Suppressor macrophage treated with lipopolysaccharide for 4 hours (primary cell): ENCODE results near the gene IL2RA.
"Not testable (repeated sequence)": the region's sequence is repeated elsewhere in the genome, so short reads cannot be mapped to it uniquely, and the experiment has no call there.

Experiments used
- DNase-seq: peaks from one replicate; pipeline ENCODE4 v3.0.0-alpha.2; 2020

Gene IL2RA

DNA sequence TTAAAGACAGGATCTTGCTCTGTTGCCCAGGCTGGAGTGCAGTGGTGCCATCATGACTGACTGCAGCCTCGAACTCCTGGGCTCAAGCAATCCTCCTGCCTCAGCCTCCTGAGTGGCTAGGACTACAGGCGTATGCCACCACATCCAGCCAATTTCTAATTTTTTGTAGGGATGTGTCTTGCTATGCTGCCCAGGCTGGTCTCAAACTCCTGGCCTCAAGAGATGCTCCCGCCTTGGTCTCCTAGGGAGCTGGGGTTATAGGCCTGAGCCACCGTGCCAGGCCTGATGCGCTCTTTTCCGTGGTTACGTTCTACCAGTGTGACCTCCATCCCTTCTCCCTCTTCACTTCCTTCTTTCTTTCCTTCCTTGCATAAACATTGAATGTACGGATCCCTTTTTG is 50.6 kb downstream of the IL2RA start:
- DNase-seq = no peak

DNA sequence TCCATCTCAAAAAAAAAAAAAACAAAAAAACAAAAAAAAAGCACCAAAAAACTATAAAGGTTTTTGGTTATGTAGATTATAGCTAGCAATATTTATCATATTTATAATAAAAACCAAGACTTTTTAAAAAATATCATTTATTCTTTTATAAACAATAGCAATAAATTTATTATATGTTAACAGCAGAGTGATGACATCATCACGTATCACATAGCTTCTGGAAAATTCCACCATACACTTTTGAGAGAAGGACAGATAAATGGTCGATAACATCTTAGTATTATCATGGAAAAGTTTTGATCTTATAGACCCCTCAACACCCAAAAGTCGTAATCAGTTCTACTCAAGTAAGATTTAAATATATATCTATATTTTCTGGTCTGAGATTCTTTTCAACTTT is 51.6 kb downstream of the IL2RA start:
- DNase-seq = no peak

DNA sequence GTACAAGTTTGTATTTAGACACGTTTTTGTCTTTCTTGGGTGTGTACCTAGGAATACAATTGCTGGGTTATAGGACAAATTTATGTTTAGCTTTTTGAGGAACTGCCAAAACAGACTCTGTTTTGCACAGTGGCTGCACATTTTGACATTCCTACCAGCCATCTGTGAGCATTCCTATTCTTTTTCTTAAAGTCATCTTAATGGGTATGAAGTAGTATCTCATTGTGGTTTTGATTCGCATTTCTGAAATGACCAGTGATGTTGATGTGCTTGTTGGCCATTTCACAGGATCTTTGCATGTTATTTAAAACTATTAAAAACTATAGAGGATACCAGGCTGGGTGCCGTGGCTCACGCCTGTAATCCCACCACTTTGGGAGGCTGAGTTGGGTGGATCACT is 52.2 kb downstream of the IL2RA start:
- DNase-seq = no peak

DNA sequence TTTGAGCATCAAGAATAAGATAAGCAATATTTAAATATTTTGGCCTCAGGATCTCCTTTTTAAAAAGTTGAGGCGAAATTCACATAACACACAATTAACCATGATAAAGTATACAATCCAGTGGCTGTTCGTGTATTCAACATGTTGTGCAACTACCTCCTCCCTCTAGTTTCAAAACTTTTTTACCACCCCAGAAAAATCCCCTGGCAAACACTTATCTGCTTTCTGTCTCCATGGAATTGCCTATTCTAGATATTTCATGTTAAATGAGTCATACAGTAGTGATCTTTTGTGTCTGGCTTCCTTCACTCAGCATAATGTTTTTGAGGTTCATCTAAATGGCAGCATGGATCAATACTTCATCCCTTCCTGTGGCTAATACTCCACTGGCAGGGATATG is 53.0 kb downstream of the IL2RA start:
- DNase-seq = peak; percentile 85

DNA sequence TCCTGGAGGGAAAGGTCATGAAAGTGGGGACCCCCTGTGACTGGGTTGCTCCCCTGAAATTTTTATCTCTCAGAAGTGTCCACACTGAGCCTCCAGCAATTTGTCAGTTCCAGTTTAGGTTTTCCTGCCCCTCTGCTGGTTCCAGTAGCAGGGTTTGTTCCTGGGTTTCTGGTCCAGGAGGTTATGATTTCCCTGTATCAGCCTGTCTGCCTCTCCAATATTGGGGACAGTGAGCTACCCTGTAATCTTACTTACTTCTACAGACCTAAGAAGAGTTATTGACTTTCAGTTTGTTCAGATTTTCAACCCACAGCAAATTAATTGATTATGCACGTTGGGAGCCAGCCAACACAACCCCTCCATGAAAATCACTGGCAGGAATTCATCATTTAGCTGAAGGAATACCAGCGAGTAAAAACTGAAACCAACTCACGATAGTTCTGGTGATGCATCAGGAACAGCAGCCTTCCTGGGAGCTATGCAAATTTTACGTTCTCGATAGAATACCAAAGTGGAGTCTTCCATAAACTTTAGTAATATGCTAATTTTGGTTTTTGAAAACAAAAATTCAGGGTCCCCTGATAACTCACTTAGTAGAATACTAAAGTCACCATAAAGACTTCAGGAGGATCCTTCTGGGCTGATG is 53.5 kb downstream of the IL2RA start:
- DNase-seq = no peak

DNA sequence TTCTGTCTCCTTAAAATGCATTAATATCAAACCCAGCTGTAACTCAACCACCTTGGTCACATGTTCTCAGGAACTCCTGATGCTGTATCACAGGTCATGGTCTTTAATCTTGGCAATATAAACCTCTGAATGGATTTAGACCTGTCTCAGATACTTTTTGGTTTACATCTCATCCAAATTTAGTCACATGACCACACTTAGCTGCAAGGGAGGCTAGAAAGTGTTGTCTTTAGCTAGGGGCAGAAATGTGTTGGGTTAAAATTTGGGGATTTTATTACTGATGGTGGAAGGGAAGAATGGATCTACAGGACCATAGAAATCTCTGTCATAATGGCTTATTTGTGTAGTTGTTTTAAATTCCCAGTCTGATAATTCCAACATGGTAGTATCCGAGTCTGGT is 55.2 kb downstream of the IL2RA start:
- DNase-seq = no peak

DNA sequence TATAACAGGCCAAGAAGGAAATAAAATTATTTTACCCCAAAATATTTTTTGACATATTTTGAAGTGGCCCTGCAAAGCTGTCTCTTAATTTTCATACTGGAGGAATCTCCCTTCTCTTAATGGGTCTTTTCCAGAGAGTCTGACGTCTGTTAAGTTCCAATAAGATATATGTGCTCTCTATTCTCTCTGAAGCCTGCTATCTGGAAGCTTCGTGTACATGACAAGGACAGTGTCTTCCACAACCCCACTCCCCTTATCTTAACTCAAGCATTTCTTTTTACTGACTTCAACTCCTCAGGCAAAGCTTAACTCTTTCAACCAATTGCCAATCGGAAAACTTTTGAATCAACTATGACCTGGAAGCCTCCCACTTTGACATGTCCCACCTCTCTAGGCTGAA is 55.6 kb downstream of the IL2RA start:
- DNase-seq = no peak

DNA sequence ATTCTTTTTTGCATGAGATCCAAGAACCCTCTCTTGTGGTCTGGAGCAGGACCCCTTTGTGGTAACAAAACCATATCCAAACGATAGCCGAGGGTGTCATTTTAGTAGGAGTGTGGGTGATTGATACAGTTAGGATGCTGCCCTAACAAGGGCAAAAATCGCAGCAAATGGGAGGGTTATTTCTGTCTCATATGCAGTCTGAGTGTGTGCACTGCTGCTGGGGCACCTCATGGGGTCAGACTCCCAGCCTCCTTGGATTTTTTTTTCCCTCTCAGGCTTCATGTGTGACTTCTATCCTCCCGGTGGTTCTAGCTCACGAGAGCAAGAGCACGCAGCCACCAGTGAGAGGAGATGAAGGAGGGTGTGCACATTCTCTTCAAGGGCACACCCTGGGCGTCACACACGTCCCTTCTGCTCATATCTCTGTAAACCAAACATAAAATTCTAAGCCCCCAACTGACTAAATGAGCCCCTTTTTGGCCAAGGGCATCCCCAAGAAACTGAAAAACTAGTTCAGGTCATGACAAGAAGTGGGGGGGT is 56.2 kb downstream of the IL2RA start:
- DNase-seq = no peak

DNA sequence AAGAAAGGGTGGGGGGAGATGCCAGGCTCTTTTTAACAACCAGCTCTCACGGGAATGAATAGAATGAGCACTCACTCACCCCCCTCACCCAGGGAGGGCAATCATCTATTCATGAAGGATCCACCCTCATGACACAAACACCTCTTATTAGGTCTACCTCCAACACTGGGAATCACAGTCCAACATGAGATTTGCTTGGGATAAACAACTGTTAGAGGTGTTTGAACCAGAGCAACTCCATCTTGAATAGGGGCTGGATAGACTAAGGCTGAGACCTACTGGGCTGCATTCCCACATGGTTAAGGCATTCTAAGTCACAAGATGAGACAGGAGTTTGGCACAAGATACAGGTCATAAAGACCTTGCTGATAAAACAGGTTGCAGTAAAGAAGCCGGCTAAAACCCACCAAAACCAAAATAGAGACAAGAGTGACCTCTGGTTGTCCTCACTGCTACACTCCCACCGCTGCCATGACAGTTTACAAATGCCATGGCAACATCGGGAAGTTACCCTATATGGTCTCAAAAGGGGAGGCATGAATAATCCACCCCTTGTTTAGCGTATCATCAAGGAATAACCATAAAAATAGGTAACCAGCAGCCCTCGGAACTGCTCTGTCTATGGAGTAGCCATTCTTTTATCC is 56.9 kb downstream of the IL2RA start:
- DNase-seq = not testable (repeated sequence)

DNA sequence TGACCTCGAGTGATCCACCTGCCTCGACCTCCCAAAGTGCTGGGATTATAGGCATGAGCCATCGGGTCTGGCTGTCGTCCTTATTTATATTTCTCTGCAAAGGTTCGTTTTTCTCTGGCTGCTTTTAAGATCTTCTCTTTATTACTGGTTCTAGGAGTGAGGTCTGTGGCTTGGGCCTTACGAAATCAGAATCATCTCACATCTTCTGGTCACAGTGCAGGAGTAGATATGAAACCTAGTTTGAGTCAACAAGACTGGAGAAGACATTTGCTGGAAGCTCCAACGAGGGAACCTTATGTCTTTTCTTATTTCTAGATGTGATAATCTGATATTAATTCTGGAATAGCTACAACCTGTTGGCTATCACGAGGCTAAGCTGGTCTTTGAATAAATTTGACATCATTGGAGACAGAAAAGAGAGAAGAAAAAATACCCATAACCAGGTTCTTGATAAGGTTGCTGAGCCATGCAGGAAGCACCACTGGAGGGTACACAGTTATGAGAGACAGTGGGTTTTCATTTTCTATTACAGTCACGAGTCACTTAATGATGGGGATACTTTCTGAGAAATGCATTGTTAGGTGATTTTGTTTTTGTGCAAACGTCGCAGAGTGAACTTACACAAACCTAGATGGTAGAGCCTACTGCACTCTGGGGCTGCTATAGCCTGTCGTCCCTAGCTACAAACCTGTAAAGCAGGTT is 59.2 kb downstream of the IL2RA start:
- DNase-seq = no peak

DNA sequence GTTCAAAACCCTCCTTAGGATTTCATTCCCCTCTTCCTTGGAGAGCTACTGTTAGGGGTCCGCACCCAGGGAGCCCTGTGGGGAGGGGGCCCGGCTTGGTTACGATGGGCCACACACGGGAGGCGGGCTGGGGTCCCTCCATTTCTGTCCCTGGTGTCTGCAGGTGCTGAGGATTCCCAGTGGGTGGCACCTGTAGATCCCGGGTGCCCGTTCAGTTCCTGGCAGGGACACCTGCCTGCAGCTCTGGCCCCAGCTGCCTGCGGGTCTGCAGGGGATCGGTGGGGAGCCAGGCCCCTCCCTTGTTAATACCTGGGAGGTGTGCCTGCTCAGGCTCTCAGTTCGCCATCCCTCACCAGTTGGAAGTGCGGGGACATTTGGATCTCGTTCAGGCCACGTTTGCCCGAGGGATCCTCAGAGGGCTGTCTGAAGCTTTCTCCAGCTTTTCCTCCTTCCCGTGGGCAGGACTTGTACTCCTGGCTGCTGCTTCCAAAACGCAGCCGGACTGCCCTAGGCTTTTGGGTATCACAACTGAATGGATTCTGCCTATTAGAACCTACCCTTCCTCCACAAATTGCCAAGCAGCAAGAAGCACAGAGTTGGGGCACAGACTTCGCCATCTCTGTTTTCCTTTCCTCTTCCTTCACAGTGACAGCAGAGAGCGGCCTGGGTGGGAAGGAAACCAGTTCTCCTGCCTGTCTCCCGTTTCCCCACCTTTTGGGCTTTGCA is 62.6 kb downstream of the IL2RA start:
- DNase-seq = no peak

DNA sequence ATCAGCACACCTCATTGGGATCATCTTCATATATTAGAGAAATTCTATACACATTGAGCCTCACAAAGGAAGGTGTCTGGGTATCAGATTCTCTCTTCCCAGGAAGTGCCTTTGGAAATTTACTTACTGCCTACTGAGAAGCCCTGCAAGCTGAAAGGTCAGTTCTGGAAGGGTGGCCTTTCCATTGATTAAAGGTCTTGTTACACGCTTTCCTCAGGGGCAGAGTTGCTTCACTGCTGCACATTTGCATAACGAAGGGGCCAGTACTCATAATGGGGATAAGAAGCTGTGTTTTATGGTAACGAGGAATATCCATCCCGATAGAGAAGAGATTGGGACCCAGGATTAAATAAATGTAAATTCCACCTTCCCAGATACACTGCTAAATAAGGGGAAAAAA is 65.5 kb downstream of the IL2RA start:
- no peak for DNase-seq

DNA sequence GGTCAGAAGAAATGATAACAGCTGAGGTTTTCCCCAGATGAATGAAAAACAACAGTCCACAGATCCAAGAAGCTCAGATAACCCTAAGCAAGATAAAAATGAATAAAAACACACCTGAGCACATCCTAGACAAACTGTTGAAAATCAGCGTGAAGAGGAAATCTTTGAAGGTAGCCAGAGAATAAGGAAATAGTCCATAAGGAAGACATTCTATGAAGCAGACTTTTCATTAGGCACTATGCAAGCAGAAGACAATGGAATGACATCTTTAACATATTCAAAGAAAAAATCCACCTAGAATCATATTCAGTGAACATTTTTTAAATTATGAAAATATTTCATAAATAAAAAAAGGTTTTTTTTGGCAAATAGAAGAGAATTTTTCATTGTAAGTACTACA is 69.8 kb downstream of the IL2RA start:
- DNase-seq = no peak

DNA sequence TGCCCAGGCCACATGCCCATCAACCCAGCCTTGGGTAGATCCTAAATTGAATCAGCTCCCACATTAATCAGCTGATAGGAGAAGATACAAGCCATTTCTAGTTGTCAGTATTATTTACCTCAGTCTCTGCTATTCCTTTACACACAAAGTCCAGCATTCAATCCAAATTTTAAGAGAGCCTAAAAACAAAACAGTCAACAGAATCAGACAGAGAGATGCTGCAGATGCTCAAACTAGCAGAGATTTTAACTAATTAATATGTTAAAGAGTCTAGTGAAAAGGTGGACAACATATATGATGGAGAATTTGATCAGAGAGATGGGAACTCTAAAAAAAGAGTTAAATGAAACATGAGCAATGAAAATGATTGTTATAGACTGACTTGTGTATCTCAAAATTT is 70.5 kb downstream of the IL2RA start:
- DNase-seq = no peak

DNA sequence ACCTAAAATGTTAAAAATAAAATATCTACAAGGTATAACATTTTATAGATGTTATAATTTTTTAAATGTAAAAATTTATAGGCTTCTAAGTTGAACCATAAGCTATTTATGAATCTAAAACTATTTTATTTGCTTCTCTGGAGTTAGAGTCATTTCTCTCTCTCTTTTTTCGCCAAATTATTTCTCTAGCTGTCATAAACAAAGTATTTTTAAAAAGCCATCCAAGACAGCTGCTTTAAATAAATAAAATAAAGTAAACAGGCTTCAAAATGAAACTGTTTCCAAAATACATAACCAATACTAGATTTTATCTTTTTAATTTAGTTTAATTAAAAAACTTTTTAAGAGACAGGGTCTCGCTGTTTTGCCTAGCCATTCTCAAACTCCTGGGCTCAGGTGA is 72.4 kb downstream of the IL2RA start:
- no peak for DNase-seq

DNA sequence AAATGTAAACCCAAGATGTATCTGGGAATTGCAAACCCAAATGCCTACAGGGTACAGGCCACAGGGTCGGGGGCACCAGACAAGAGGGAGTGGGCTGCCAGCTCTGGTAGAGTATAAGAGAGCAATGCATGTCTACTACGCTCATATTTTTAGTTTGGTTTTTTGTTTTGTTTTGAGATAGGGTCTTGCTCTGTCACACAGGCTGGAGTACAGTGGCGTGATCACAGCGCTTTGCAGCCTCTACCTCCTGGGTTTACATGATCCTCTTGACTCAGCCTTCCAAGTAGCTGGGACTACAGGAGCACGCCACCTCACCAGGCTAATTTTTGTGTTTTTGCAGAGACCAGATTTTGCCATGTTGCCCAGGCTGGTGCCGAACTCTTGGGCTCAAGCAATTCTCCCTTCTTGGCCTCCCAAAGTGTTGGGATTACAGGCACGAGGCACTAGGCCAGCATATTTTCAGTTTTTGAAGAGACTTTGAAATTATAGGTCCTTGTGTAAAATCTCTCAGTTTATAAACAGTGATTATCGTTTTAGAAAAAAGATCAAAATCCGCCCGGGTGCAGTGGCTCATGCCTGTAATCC is 73.7 kb downstream of the IL2RA start:
- no peak for DNase-seq

DNA sequence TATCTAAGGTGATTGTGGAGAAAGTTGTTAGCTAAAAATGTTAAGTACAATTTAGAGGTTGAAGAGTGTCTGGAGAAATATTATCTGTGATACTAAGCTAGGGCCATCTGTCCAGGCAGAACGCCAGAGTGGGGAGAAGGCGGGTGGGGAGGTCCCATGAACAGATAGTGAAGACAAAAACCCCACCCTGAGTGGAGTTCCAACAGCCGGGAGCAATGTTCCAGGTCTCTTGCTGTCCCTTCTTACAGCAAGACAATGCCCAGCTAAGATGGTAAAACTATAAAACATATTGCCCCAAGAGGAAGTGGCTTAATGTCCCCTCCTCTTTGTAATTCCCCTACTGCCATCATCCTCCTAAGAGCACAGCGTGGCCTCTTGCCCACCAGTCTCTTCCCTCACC is 74.4 kb downstream of the IL2RA start:
- DNase-seq = peak; percentile 43

DNA sequence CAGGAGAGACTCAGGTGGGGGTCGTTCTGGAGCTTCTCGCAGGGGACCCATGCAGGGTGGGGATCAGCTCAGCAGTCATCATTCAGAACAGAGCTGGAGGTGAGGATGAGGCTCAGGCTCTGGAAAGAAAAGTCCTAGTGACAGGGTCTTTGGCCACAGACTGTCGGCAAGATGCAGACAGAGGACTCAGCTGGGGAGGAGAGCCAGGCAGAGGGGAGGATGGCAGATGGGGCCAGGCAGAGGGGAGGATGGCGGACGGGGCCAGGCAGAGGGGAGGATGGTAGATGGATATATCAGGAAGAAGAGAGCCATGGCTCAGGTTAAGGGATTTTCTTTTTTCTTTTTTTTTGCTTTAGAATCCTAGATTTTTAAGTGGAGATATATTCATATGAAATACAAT is 77.1 kb downstream of the IL2RA start:
- no peak for DNase-seq

DNA sequence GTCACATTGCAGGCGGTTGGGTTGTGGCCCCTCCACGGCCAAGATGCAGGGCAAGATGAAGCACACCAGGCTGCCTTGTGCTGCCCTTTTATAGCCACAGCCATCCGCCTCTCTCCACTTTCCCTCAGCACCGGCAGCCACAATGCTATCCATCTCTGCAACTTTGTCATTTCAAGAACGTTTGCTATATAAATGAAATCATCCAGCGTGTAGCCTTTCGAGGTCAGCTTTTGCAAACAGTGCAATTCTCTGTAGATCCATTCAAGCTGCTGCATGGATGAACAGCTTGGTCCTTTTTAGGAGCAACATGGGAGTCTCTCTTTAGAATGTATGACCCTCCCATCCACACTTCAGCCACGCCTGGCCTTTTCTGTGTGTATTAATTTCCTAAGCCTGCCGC is 78.4 kb downstream of the IL2RA start:
- no peak for DNase-seq

DNA sequence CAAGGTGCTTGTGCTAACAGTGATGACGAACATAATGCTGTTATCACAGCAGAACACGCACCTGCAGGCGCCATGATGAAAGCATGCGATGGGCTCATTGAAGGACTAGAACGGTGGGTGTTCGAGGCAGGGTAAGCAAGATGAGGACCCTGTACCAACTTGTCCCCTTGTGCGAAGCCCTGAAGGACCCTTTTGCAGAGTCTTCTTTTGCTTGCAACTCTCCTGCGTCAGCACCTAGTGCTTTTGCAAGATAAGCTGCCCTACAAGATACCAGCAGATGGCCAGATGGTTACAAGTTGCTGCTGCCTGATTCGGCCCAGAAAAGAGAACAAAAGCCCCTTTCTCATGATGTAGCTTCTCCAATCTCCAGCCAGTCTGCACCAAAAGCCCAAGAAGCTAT is 80.6 kb downstream of the IL2RA start:
- DNase-seq = no peak

DNA sequence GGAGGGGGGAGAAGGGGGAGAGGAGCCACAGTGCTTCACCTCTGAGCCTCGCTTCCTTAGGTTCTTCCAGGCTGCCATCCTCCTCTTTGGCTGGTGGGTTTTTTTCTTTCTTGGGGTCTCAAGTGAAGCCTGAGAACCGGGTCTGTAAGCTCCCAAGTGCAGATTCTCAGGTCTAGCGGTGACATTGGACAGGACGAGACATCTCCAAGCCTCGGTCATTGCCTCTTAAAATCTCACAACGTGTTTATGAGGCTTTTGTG is 84.0 kb downstream of the IL2RA start:
- peak; percentile 15 for DNase-seq

DNA sequence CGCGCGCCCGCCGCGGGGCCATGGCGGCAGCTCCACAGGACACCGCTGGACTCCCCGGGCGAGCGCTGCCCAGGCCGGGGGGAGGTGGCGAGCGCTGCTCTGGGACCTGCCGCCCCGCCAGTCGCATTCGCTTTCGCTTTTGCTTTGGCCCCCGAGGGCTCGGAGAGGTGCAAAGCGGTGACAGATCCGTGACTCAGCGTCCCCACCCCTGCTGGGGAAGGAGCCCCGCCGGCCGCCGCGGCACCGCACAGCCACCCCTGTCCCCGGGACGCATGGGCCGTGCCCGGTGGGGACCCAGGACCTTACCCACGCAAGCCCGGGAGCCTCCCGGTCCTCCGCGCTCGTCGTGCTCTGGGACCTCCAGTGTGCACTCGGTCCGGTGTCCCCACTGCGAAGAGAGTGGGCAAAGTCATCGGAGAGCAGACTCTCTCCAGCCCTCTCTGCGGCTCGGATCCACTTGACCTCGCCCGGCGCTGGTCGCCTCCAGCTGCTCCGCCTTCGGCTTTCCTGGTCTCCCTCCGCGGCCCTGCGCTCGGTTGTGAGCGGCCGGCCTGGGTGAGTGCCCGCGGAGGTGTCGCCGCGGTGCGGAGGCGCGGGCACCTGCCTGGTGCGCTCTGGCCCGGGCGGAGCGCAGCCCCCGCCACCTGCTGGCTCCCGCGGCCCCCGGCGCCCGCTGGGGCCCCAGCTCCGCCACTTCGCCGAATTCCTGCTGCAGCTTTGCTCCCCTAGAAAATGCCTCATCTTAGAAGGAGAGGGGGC is 84.5 kb downstream of the IL2RA start, which contains the start of gene IL15RA:
TSS of gene IL15RA (minus strand) at position 73 of the 759 bp plus-strand sequence. CDS start at position 22, 51 bp downstream.
- DNase-seq = peak; percentile 97
